HFFc6 (cell line): ENCODE results near the gene ARHGEF9. TPM values are rescaled to one million over a fixed set of nuclear protein-coding genes. Genes with fewer than 3 reads are reported as not detected.

ENCODE experiments used
- DNase-seq: peaks from one replicate; pipeline ENCODE4 v3.0.0-alpha.2; 2018
- H3K27ac Mint-ChIP-seq: 2 replicates; pipeline ENCODE4 v1.8.0; 2020; ENCODE audit warnings: mild to moderate bottlenecking, mixed read lengths
- H3K27me3 Mint-ChIP-seq: 2 replicates; pipeline ENCODE4 v1.8.0; 2021; ENCODE audit warnings: mild to moderate bottlenecking, moderate library complexity, mixed read lengths; ENCODE audit not compliant: insufficient read depth
- H3K36me3 Mint-ChIP-seq: 2 replicates; pipeline ENCODE4 v1.8.0; 2021; ENCODE audit warnings: low read depth, mixed read lengths
- H3K4me1 Mint-ChIP-seq: 2 replicates; pipeline ENCODE4 v1.8.0; 2020; ENCODE audit warnings: low read depth, mixed read lengths
- H3K4me3 Mint-ChIP-seq: 2 replicates; pipeline ENCODE4 v1.8.0; 2020; ENCODE audit warnings: mild to moderate bottlenecking, moderate library complexity, mixed read lengths
- H3K9me3 Mint-ChIP-seq: 2 replicates; pipeline ENCODE4 v1.8.0; 2020; ENCODE audit warnings: mild to moderate bottlenecking, mixed read lengths
- CTCF ChIP-seq: fragments of 200-600 bp; sonication (generic); IDR thresholded peaks from 2 replicates; pipeline ENCODE4 v1.5.0; 2021; ENCODE audit warnings: antibody characterized with exemption, mild to moderate bottlenecking
- total RNA-seq, 6 experiments: library from RNA; stranded (reverse); fragmentation: NEBNext Ultra II Directional; extraction: Animal tissue kit (Norgen Biotek cat#: 25700); gene quantifications; 2 replicates in 1 of 6; 3 replicates in 5 of 6; pipeline ENCODE4 v1.2.3, GENCODE V29; 2021

The ARHGEF9 gene
- total RNA-seq, 6 experiments from 2014 or later: 18.8 to 23.0 (median 20.2) TPM

- DNase-seq: no peak
- H3K27me3 Mint-ChIP-seq: peaks cover 2% of the 10 kb centered on the region; the same call in 1 of the 2 replicates
- no peak for TF ChIP-seq CTCF
- no peak overlapping the region for H3K4me3 Mint-ChIP-seq
- H3K4me1 Mint-ChIP-seq: peaks cover 8% of the 10 kb centered on the region; the same call in 1 of the 2 replicates
- H3K9me3 Mint-ChIP-seq: no peaks in the 10 kb centered on the region
- no peak overlapping the region for H3K27ac Mint-ChIP-seq
- H3K36me3 Mint-ChIP-seq: no peaks in the 10 kb centered on the region
These were observed 46.3 kb downstream of the ARHGEF9 start for GRCh38 chrX:63738696-63739095.

- Mint-ChIP-seq H3K36me3 (no peaks in the 10 kb centered on the region), H3K27ac (no peak overlapping the region), H3K4me3 (no peak overlapping the region), H3K27me3 (peaks cover 2% of the 10 kb centered on the region; the same call in 1 of the 2 replicates), H3K4me1 (peaks cover 10% of the 10 kb centered on the region), H3K9me3 (no peaks in the 10 kb centered on the region)
- TF ChIP-seq CTCF: no peak
- DNase-seq: no peak
These were observed 47.7 kb downstream of the ARHGEF9 start for GRCh38 chrX:63737131-63737921.

- Mint-ChIP-seq H3K4me3 (no peak overlapping the region), H3K9me3 (no peaks in the 10 kb centered on the region), H3K36me3 (no peaks in the 10 kb centered on the region), H3K4me1 (peaks cover 14% of the 10 kb centered on the region), H3K27me3 (peaks cover 2% of the 10 kb centered on the region; the same call in 1 of the 2 replicates), H3K27ac (no peak overlapping the region)
- TF ChIP-seq CTCF: no peak
- DNase-seq: no peak
These were observed 49.1 kb downstream of the ARHGEF9 start for GRCh38 chrX:63735882-63736281.

GRCh38 chrX:63720293-63720692 lies 64.7 kb downstream of the ARHGEF9 start:
- TF ChIP-seq CTCF: no peak
- DNase-seq: no peak
- Mint-ChIP-seq H3K4me1 (no peaks in the 10 kb centered on the region), H3K36me3 (peaks cover 9% of the 10 kb centered on the region), H3K9me3 (no peaks in the 10 kb centered on the region), H3K4me3 (no peak overlapping the region), H3K27ac (no peak overlapping the region), H3K27me3 (no peaks in the 10 kb centered on the region)

- TF ChIP-seq CTCF: no peak
- Mint-ChIP-seq H3K27ac (no peak overlapping the region), H3K9me3 (no peaks in the 10 kb centered on the region), H3K36me3 (peaks cover 9% of the 10 kb centered on the region), H3K4me3 (no peak overlapping the region), H3K4me1 (no peaks in the 10 kb centered on the region), H3K27me3 (no peaks in the 10 kb centered on the region)
- no peak for DNase-seq
These were observed 65.4 kb downstream of the ARHGEF9 start for GRCh38 chrX:63719633-63720032.
